NCI-H1436 (cell line): ENCODE measurements around the gene CTCFL.
"Not testable (repeated sequence)": the region's sequence is repeated elsewhere in the genome, so short reads cannot be mapped to it uniquely, and the experiment has no call there.

Experiments used
- DNase-seq: peaks from one replicate; lab custom pipeline; 2025; lab: John Stamatoyannopoulos, UW

CTCFL gene

DNA sequence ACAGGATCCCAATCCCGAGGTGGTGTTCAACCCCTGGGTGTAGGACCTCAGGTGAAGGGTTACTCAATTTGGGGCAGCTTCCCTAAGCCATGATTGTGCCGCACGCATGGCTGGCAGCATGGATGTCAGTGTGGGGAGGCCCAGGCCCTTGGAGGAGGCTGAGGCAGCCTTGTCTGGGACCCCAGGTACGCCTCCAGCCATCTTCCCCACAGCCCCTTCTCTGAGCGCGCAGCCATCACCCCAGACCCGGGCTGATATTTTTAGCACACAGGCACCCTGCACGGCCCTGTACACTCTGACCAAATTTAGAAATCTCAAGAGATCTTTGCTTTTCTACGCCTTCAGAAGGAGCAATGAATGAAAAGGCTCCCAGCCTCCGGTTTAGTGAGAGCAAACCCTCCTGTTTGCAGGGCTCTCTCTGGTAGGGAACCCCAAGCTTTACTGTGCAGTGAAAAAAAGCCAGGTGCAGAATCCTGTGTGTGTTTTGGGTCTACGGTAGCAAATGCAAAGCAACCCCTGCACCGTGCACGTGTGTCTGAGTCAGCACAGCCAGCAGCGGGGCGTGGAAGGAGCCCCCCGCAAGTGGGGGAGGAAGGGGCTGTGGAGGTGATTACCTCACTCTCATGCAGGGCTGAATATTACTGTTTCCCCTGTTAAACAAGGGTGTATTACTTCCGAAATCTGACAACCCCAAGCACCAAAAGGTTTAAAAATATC lies 44.3 kb downstream of the CTCFL start:
- DNase-seq: no peak

DNA sequence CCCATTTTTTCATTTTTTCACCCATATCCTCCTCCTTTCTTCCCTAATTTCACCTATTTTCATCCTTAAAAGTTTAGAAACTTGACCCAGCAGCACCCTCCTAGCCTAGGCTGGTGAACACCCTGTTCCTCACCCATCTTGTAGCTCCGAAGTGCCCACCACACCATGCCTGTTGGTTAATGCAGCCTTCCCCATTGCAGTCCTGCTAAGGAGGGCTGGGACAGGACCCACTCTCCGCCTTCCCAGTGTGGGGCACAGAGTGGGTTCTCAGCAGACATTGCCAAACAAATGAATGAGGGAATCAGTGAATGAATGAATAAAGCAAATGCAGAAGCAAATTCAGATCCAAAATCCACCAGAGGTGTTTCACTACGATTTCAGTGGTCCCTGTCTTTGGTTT lies 45.7 kb downstream of the CTCFL start:
- no peak for DNase-seq

DNA sequence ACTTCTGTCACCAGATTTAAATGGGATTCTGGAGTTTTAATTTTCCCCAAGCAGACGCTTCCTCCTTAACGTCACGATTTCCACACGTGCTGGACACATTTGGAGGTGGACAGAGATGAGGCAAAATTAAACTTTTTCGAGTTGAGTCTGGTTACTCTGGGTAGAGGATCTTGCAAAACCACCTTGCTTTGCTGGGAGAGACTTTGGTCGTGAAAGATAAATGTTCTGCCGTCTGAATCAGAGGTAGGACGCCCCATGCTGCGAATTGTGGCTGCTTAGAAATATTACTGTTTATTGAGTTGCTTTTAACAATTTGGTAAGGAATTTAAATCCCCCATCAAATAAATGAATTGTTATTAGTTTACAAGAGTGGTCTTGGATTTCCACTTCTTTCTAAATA lies 46.8 kb downstream of the CTCFL start:
- DNase-seq: no peak

DNA sequence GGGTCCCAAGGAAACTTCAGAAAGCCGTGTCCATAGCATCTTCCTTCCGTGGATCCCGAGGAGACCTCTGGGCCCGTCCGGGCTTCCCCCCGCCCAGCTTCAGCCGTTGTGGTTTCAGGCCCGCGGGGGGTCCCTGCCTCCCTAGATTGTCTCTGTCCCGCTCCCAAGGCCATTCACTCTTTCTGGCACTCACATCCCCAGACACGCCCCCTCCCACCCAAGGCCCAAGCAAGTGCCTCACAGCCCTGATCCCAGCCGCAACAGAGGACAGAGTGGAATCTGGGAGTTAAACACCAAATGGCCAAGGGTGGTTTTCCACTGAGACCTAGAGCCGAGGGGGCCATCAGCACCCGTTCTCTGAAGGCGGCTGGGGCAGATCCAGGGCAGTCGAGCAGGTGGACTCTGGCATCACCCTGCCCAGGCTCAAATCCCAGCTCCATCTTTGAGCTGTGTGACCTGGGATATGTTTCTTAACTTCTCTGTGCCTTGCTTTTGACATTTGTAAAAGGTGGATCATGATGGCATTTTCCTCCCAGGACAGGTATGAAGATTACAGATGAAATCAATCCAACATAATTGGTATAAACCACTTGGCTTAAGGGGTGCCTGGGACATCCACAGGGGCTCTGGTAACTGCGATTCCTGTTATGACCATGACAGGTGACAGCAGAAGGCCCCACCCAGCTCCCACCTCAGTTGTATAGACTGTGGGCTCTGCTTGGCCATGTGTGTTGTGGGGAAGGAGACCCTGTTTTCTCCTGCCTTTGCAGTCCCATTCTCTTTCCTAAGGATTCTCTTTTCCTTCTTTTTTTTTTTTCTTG lies 48.1 kb downstream of the CTCFL start:
- no peak for DNase-seq

DNA sequence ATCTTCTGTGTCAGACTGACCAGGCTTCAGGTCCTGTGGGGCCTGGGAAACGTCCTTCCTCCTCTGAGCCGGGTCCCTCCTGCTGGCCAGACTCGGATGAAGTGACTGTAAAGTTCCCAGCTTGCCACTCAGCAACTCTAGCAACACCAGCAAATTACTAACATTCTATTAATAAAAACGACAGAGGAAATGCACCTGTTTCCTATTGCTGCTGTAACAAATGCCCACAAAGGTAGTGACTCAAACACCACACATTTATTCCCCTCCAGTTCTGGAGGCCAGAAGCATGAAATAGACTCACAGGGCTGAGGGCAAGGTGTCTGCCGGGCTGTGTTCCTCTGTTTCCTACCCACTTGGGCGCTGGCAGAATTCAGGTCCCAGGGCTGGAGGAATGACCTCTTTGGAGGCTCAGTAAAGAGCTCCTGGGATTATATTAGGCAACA lies 48.8 kb downstream of the CTCFL start:
- no peak for DNase-seq

- DNase-seq: no peak
These were observed 49.4 kb downstream of the CTCFL start for GRCh38 chr20:57475388-57476083.

DNA sequence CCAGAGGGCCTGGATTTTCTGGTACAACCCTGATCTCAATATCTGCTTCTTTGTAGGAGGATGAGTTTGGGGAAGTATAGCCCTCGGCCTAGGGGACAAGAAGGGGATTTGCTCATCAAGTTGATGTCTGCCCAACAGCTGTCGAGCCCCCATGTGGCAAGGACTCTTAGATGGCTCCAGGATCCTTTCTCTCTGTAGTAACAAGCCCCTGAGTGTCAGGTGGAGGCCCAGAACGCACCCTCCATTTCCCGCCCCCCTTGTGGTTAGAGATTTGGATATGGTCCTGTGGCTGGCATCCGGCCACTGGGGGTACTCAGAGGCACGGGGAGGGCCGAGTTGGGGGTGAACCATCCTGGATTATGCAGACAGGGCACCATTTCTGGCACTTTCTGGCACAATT lies 50.1 kb downstream of the CTCFL start:
- DNase-seq: no peak

GRCh38 chr20:57474205-57474604 lies 50.7 kb downstream of the CTCFL start:
- no peak for DNase-seq

DNA sequence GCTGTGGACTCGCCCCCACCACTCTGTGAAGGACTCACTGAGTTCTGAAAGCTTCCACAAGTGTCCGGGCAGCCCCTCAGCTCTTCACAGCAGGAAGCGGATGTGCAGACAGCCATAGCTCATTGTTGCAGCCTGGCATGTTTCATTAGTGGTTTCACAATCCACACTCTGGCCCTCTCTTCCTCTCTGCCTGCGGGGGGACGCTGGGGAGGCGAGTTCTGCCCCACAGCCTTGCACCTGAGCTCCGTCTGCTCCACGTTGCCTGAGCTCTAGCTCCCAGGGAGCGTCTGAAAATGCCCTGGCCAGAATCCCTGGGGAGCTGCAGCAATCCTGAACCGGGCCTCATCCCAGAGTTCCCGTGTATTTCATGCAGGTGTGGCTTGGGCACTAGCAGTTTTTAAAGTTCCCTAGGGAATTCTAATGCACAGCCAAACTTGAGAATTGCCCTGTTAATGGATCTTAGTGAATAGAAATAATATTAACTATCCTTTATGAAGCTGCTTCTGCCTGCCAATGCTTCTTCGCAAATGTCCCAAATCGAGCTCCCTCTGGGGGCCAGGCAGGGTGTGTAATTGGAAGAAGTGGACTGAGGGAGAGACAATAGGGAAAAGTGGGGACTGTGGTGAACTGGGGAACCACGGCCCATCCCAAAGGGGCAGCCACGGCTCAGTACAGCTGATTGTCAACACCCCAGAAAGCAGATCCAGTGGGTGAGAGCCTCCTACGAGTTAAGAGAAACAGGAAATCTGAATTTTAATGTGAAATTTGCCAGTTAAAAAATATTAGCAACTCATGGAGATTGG lies 51.5 kb downstream of the CTCFL start:
- no peak for DNase-seq

- DNase-seq: not testable (repeated sequence)
These were observed 52.5 kb downstream of the CTCFL start for GRCh38 chr20:57472474-57472873.

DNA sequence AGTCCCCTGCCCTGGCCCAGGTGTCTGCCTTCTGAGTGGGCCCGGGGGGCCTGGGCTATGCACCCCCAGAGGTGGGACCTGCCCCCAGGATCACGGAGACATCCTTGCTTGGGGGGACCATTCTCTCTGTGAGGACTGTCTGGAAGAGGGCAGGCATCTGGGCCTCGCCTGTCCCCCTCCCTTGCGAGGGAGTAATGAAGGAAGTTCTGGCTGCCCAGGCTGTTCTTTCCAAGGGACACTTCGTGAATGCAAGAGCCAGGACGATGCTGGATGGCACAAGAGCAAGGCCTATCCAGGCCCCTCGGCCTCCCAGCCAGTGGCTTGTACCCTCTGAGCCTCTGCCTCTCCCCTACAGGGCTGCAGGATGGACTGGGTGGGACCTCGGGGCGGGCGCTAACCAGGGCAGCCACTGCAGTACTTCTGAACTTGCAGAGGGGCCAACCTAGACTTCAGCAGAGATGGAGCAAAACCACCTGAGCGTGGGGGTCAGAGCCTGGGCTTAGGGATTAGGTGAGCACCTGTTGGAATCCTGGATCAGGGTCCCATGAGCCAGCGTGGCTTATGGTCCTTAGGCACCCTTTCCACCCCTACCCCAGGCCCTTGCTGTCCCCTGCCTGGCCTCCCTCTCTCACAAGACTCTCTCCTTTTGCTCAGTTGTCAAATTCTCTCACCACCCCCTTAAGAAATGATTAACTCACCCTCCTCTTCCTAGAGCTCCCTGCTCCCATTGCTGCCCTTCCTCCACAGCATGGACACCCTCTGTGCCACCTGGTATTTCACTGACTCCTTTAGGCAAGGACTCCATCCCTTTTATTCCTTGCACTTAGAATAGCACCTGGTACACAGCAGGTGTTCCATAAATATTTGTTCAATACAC lies 53.2 kb downstream of the CTCFL start:
- no peak for DNase-seq

- no peak for DNase-seq
These were observed 54.1 kb downstream of the CTCFL start for GRCh38 chr20:57470666-57471495.

DNA sequence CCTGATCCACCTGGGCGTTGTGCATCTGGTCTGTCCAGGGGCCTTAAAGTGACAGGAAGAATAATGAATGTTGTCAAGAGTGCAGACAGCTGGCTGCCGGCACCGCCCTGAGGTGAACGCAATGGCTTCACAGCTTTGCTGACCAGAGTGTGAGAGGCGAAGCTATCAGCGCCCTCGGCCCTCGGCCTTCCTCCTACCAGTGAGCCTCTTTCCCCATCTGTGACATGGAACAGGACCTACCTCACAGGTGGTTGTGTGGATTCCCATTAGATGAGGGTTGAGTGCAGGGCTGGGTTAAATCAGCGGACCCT lies 54.8 kb downstream of the CTCFL start:
- no peak for DNase-seq

DNA sequence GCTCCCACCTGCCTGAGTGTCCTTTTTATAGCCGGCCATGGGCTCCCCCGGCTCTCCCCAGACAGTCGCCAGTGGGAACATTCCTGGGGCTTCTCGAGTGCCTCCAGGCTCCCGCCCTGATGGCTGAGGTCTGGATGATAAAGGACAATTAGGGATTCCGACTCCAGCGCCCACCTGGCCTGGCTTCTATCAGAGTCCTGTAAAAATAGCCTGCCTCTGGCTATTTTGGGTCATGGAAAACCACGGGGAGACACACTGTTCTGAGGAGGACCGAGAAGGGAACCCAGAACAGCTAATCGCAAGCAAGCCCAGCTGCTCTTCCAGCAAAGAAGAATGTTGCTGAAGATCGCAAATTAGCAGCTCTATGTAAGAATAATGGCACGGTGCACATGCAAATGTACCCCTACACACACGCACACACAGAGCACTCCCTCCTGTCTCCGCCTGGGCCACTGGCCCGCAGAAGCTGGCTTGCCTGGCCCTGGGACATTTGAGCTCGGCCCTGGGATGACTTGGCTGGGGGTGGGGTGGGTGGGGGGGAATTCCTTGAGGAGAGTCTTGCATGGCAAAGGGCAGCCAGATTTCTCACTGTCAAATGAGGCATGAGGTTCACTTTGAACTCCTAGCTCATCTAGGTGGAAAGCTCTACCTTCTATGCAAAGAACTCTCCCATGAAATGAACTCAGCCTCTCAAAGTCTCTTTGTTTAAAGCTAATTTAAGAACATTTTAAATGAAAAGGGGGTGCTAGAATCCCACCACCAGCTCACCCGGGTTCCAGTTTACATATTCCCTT lies 55.3 kb downstream of the CTCFL start:
- no peak for DNase-seq

DNA sequence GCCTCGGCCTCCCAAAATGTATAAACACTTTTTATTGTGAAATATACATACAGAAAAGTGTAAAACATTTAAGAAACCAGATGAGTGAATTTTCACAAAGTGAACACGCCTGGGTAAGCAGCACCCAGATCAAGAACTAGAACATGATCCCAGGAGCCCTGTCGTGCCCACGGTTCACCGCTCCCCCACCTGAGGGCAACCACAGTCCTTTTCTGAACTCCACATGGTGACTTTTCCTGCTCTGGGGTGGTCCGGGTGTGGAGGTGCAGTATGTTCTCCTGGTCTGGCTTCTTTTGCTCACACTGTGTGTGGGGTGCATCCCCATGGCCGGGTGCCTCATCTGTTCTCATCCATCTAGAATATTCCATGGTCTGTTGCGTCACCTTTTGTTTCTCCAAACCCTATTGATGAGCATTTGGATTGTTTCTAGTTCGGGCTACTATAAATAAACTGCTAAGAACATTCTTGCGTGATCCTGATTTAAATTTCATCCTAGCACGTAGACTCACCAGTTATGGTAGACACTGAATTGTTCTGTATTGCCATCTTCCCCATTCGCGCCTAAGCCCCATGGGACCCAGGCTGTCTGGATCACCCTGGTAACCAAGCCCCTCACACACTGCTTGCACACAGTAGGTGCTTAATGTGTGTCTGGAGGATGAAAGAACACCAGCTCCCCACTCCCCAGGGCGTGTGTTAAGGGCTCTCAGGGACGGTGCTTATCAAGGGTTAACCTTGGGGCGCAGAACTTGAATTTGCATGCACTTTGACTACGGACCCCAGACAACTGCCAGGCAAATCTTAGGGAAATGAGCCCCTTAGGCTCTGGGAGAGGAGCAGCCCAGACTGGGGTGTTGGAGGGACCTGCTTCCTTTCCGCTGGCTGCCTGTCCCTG lies 56.2 kb downstream of the CTCFL start:
- DNase-seq: no peak

DNA sequence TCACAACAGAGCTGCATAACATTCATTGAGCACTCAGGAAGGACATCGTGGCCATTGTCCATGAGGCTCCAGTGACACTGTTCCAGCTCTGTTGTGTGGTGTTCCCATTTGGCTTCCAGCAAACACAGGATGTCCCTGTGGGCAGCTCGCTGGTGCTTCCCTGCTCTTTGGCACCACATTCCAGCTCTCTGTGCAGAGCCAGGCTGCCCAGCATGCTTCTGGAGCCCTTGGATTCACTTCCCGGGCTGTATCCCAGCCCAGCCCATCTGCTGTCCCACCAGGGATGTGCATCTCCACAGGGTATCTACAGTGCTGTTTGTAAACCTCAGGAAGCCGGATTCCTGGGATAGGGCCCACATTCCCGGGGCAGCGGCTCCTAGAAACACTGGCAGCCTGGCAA lies 57.2 kb downstream of the CTCFL start:
- no peak for DNase-seq

DNA sequence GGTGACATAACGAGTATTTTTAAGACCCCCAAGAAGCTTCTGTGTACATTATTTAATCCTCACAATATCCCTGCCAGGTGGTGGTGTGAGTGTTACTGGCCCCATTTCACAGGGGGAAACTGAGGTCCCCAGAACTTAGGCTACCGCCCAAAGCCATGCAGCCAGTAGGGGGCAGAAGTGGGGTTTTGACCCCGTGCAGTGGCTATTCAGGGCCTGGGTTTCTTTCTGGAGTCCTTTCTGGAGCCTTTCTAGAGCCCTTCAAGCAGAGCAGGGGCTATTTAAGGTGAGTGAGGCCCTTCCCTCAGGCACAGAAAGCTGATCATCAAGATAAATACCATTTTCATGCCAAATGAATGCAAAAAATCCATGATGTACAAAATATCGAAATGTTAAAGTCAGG lies 59.0 kb downstream of the CTCFL start:
- no peak for DNase-seq

DNA sequence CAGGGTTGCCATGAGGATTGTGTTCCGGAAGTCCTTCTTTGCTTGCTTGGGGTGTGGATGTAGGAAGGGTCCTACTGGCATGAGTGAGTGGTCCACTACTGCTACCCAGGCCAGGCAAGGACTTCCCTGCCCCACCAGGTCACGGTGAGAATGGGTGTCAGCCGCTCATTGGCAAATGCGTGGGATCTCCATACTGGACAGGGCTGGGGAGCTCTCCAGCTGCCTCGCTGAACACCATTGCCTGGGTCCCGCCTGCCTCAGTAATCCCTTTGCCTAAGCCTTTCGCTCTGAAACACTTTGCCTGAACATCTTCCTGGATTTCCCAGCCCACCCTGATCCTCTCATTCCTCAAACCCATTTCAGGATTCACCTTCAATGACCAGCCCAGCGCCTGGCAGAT lies 59.5 kb downstream of the CTCFL start:
- no peak for DNase-seq
